Mesothelial cell of epicardium (in vitro differentiated cells): ENCODE measurements around the gene CHST11. TPM values are rescaled to one million over a fixed set of nuclear protein-coding genes. Genes with fewer than 3 reads are reported as not detected.
"Not testable (repeated sequence)": the region's sequence is repeated elsewhere in the genome, so short reads cannot be mapped to it uniquely, and the experiment has no call there.

Experiments
- DNase-seq, 2 experiments: peaks; one replicate each; pipeline ENCODE4 v3.0.0; 2021; ENCODE audit warnings: low spot score in 2 of 2; ENCODE audit not compliant: unreplicated experiment in 2 of 2
- H3K27ac Mint-ChIP-seq: 2 replicates; pipeline ENCODE4 v1.8.0; 2021; ENCODE audit warnings: mixed read lengths
- H3K27me3 Mint-ChIP-seq: 2 replicates; pipeline ENCODE4 v1.8.0; 2021; ENCODE audit warnings: low read depth, mixed read lengths
- H3K36me3 Mint-ChIP-seq: 2 replicates; pipeline ENCODE4 v1.8.0; 2021; ENCODE audit warnings: mixed read lengths
- H3K4me1 Mint-ChIP-seq: 2 replicates; pipeline ENCODE4 v1.8.0; 2021; ENCODE audit warnings: mixed read lengths
- H3K4me3 Mint-ChIP-seq: 2 replicates; pipeline ENCODE4 v1.8.0; 2021; ENCODE audit warnings: mild to moderate bottlenecking, moderate library complexity, mixed read lengths
- H3K9me3 Mint-ChIP-seq: 2 replicates; pipeline ENCODE4 v1.8.0; 2021; ENCODE audit warnings: mixed read lengths
- microRNA-seq: library from miRNA; unstranded; fragments of <30 nt; microRNA quantifications from one replicate; pipeline ENCODE4 v1.2.0, GENCODE V29; 2021; ENCODE audit warnings: inconsistent platforms, mixed read lengths
- total RNA-seq: library from RNA; stranded (reverse); gene quantifications from 3 replicates; pipeline ENCODE4 v1.2.1, GENCODE V29; 2021
- TF ChIP-seq, protein P1 (sequence below): fragments of 200-600 bp; sonication (generic); IDR thresholded peaks from one replicate; pipeline ENCODE4 v1.5.0; 2021; ENCODE audit warnings: antibody characterized with exemption; ENCODE audit not compliant: unreplicated experiment

The CHST11 gene
- total RNA-seq, 1 donor from 2014 or later = 15.0 TPM

DNA sequence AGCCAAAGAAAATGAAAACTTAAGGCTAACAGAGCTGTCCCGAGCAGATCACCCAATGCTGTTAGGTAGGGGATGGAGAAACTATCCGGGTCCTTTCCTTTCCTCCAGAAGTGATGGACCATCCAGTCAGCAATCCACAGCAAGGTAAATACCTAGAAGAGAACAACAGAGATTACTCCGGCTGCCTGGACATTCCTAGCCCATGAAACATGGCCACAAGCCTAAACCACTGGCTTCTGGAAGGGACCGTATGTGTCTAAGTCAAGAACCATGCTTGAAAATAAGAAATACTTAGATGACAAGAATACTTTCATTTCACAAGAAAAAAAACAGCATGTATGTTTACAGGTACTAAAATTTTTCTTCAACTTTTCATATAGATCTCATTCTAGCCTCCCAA lies 348.4 kb downstream of the CHST11 start:
- no peaks in the 10 kb centered on the region for H3K36me3 Mint-ChIP-seq
- no peak overlapping the region for H3K27ac Mint-ChIP-seq
- no peak overlapping the region for H3K4me3 Mint-ChIP-seq
- TF ChIP-seq, protein P1, sequence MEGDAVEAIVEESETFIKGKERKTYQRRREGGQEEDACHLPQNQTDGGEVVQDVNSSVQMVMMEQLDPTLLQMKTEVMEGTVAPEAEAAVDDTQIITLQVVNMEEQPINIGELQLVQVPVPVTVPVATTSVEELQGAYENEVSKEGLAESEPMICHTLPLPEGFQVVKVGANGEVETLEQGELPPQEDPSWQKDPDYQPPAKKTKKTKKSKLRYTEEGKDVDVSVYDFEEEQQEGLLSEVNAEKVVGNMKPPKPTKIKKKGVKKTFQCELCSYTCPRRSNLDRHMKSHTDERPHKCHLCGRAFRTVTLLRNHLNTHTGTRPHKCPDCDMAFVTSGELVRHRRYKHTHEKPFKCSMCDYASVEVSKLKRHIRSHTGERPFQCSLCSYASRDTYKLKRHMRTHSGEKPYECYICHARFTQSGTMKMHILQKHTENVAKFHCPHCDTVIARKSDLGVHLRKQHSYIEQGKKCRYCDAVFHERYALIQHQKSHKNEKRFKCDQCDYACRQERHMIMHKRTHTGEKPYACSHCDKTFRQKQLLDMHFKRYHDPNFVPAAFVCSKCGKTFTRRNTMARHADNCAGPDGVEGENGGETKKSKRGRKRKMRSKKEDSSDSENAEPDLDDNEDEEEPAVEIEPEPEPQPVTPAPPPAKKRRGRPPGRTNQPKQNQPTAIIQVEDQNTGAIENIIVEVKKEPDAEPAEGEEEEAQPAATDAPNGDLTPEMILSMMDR = no peak
- H3K4me1 Mint-ChIP-seq = peaks cover 12% of the 10 kb centered on the region
- no peak for DNase-seq
- no peaks in the 10 kb centered on the region for H3K9me3 Mint-ChIP-seq
- no peaks in the 10 kb centered on the region for H3K27me3 Mint-ChIP-seq

GRCh38 chr12:104806194-104806593 lies 349.4 kb downstream of the CHST11 start:
- H3K36me3 Mint-ChIP-seq, H3K27me3 Mint-ChIP-seq, H3K27ac Mint-ChIP-seq, H3K4me3 Mint-ChIP-seq, DNase-seq, H3K9me3 Mint-ChIP-seq: not testable (repeated sequence)
- peaks cover 12% of the 10 kb centered on the region for H3K4me1 Mint-ChIP-seq

GRCh38 chr12:104809251-104809650 lies 352.5 kb downstream of the CHST11 start:
- TF ChIP-seq, protein P1 = no peak
- no peak for DNase-seq
- H3K4me1 Mint-ChIP-seq = peaks cover 2% of the 10 kb centered on the region
- H3K36me3 Mint-ChIP-seq = no peaks in the 10 kb centered on the region
- no peak overlapping the region for H3K27ac Mint-ChIP-seq
- no peaks in the 10 kb centered on the region for H3K27me3 Mint-ChIP-seq
- H3K4me3 Mint-ChIP-seq = no peak overlapping the region
- peaks cover 3% of the 10 kb centered on the region for H3K9me3 Mint-ChIP-seq

- Mint-ChIP-seq H3K4me1 (no peaks in the 10 kb centered on the region), H3K36me3 (no peaks in the 10 kb centered on the region), H3K27ac (no peak overlapping the region), H3K4me3 (no peak overlapping the region), H3K9me3 (peaks cover 3% of the 10 kb centered on the region), H3K27me3 (no peaks in the 10 kb centered on the region)
- no peak for DNase-seq
- TF ChIP-seq, protein P1 = no peak
These were observed 353.1 kb downstream of the CHST11 start for GRCh38 chr12:104809706-104810385.

Small RNAs within 50 kb of the gene (microRNA-seq; reads per million reads assigned to microRNA genes)
- gene MIR3922 = not detected

Other genes starting within 250 kb of the CHST11 start
- 74.7 to 84.6 TPM (median 76.1 TPM) in 3 replicates for gene TXNRD1, start 241.2 kb upstream of the CHST11 start, total RNA-seq
- gene EID3, start 153.2 kb upstream of the CHST11 start, total RNA-seq = 4.5 to 5.7 TPM (median 5.6 TPM) in 3 replicates